Fibroblast of the aortic adventitia (primary cell): ENCODE results near the gene KIAA1958. TPM values are rescaled to one million over a fixed set of nuclear protein-coding genes. Genes with fewer than 3 reads are reported as not detected.

Experiments
- DNase-seq: peaks from one replicate; pipeline ENCODE4 v3.0.0-alpha.2; 2010; ENCODE audit warnings: low read depth
- H3K4me3 ChIP-seq: 2 replicates; pipeline ENCODE4 v1.5.1; 2011; ENCODE audit warnings: low read depth, mild to moderate bottlenecking, control low read depth, low read length, moderate library complexity
- total RNA-seq: library from RNA; depleted of rRNA; stranded (reverse); fragments of >200 nt; gene quantifications from 2 replicates; pipeline ENCODE4 v1.2.3, GENCODE V29; 2012; ENCODE audit warnings: low replicate concordance
- TF ChIP-seq, protein P1 (sequence below): IDR thresholded peaks from 2 replicates; pipeline ENCODE4 v1.5.1; 2011; ENCODE audit warnings: mild to moderate bottlenecking, low read length, control low read depth, inconsistent platforms; ENCODE audit not compliant: insufficient read depth

KIAA1958 gene
- total RNA-seq, 1 donor = 1.4 TPM

DNA sequence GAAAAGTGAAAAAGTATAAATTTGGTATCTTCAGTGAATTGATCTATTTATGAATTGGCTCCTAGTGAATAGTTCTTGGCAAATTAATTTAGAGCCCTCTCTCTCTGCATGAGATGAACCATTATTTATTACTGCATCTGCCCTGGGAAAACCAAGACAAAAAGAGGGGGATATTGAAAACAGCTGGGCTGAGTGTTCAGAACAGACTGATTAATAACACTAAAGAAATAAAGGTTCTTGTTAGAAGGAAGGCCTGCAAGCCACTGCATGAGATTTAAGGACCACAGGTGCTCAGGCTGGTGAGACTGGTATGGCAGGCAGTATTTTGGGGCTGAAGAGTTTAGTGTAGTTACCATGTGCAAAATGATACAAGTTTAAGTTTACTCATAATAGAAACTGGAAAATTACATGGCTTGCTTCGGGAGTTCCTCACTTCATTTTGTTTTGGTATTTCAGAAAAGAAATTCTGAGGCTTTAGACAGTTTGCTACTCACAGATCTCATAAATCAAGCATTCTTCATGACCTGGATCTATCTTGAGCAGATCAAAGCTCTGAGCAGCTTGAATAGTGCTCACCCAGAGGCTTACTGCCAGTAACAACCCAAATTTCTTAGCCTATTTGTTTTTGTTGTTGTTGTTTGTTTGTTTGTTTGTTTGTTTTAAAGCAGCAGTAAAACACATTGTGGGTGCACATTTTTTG is 56.1 kb downstream of the KIAA1958 start:
- no peak for DNase-seq
- no peak overlapping the region for H3K4me3 ChIP-seq
- TF ChIP-seq, protein P1, sequence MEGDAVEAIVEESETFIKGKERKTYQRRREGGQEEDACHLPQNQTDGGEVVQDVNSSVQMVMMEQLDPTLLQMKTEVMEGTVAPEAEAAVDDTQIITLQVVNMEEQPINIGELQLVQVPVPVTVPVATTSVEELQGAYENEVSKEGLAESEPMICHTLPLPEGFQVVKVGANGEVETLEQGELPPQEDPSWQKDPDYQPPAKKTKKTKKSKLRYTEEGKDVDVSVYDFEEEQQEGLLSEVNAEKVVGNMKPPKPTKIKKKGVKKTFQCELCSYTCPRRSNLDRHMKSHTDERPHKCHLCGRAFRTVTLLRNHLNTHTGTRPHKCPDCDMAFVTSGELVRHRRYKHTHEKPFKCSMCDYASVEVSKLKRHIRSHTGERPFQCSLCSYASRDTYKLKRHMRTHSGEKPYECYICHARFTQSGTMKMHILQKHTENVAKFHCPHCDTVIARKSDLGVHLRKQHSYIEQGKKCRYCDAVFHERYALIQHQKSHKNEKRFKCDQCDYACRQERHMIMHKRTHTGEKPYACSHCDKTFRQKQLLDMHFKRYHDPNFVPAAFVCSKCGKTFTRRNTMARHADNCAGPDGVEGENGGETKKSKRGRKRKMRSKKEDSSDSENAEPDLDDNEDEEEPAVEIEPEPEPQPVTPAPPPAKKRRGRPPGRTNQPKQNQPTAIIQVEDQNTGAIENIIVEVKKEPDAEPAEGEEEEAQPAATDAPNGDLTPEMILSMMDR = no peak

DNA sequence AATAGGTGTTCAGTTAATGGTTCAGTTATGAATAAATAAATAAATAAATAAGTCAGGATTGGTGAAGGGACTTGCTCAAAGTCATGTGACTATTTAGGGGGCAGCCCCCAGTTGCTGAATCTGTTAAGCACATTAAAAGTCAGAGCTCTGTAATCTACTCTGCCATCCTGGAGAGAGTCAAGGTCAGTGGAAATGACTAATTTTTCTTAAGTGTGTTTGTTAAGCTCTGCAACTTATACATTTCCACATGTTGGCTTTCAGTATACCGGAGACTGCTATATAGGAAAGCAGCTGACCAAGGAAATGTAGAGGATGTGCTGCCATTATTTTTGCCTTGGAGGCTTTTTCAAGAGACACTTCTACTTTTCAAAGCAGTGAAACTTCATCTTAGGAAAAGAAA is 57.9 kb downstream of the KIAA1958 start:
- TF ChIP-seq, protein P1 = no peak
- H3K4me3 ChIP-seq = no peak overlapping the region
- DNase-seq = no peak

DNA sequence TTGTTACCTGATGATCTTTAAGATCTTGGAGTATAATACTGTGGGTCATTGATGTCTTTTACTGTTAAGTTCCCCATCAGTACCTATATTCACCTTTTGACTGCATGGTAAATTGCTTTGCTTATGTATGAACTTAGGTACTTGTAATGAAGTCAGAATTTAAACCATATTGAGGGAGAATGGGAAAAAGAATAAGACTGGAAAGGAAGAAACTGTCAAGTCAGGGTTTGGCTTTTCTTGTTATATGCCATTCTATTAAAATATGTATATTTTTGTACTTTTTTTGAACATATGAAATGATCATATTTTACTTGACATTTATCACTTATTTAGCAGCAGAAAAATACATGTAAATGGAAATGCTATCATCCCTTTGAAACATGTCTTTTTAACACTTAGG is 58.6 kb downstream of the KIAA1958 start:
- no peak for DNase-seq
- H3K4me3 ChIP-seq = no peak overlapping the region
- TF ChIP-seq, protein P1 = no peak

DNA sequence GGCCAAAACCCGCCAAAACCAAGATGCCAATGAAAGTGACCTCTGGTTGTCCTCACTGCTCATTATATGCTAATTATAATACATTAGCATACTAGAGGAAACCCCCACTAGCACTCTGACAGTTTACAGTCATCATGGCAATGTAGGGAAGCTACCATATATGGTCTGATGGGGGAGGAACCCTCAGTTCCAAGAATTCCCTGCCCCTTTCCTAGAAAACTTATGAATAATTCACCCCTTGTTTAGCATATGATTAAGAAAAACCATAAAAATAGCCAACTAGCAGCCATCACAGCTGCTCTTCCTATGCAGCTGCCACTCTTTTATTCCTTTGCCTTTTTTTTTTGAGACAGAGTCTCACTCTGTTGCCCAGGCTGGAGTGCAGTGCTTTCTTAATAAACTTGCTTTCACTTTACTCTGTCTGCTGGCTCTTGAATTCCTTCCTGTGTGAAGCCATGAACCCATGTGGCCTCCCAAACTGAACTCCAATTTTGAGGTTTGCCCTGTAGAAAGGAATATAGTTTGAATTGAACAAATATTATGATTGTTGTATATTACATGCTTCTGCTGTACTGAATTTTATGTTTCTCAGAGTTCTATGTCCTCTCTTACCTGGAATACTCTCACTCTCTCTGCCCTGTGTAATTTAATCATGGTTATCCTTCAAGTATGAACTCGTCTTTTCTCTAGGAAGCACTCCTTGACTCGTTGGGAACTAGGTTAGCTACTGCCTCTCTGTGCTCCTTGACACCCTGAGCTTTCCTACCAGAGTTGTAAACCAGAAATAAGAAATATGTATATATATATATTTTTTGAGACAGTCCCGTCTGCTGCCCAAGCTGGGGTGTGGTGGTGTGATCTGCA is 59.8 kb downstream of the KIAA1958 start:
- no peak overlapping the region for H3K4me3 ChIP-seq
- DNase-seq = no peak
- TF ChIP-seq, protein P1 = no peak

DNA sequence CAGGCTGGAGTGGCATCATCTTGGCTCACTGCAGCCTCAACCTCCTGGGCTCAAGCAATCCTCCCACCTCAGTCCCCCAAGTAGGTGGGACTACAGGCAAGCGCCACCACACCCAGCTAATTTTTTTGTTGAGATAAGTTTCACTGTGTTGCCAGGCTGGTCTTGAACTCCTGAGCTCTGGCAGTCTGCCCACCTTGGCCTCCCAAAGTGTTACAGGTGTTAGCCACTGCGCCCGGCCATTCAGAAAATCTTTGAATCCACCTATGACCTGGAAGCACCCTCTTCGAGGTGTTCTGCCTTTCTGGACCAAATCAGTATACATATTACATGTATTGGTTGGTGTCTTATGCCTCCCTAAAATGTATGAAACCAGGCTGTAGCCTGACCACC is 61.4 kb downstream of the KIAA1958 start:
- no peak for DNase-seq
- TF ChIP-seq, protein P1 = no peak
- no peak overlapping the region for H3K4me3 ChIP-seq

DNA sequence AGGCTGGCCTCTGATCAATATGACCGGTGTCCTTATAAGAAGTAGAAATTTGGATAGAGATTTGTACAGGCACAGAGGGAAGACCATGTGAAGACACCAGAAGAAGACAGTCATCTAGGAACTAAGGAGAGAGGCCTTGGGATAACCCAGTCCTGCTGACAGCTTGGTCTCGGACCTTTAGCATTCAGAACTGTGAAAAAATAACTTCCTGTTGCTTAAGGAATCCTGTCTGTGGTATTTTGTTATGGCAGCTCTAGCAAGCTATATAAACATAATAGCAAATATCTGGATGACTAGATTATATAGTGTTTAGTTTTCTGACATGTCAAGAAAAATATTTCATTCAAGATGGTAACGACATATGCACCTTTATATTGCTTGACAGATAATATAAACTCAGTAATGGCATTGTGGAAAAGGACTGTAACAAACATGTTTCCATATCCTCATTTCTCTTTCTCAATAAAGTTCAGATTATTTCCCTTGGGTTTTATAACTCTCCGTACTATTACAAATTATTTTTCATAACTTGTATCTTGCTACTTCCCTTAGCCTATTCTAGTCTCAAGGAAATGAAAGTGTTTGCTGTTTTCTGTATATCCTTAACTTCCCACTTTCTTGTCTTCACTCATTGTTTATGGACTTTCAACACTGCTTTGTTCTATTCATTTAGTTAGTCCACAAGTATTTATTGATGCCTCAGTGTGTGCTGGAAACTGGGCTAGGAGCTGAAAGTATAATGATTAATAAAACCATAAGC is 62.4 kb downstream of the KIAA1958 start:
- DNase-seq = no peak
- TF ChIP-seq, protein P1 = no peak
- no peak overlapping the region for H3K4me3 ChIP-seq
